ENCODE measurements around the gene EFNA1. TPM values are rescaled to one million over a fixed set of nuclear protein-coding genes. Genes with fewer than 3 reads are reported as not detected.
A peak's percentile ranks its signal among the peaks of the same experiment; 100 is the strongest.

The EFNA1 gene
- total and polyA plus RNA-seq, 2 of the 13 experiments (the other 11 are each of a cell fraction or from before 2014, with no cell fraction given), result 81.8 to 874 TPM

DNA sequence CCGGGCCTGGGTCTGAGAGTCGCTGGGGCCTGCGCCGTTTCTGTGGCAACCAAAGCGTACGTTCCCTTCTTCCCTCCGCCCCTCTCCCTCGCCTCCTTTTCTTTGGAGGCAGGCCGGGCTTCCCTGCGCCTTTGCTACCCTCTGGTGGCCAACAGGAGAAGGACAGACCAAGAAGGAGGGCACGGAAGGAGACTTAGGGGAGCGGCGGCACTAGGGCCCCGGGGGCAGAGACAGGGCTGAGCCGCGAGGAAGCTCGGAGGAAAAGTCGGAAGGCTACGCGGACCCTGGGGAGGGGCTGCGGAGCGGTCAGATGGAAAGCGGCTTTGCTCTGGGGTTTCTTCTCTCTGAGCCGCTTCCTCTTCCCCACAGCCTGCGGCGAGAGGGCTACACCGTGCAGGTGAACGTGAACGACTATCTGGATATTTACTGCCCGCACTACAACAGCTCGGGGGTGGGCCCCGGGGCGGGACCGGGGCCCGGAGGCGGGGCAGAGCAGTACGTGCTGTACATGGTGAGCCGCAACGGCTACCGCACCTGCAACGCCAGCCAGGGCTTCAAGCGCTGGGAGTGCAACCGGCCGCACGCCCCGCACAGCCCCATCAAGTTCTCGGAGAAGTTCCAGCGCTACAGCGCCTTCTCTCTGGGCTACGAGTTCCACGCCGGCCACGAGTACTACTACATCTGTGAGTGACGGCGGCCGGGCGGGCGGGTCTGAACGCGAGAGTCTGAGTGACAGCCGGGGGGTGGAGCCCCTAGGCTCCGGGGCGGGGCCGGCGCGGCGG is 42.8 kb upstream of the EFNA1 start (continued):
- TF ChIP-seq, protein P1, sequence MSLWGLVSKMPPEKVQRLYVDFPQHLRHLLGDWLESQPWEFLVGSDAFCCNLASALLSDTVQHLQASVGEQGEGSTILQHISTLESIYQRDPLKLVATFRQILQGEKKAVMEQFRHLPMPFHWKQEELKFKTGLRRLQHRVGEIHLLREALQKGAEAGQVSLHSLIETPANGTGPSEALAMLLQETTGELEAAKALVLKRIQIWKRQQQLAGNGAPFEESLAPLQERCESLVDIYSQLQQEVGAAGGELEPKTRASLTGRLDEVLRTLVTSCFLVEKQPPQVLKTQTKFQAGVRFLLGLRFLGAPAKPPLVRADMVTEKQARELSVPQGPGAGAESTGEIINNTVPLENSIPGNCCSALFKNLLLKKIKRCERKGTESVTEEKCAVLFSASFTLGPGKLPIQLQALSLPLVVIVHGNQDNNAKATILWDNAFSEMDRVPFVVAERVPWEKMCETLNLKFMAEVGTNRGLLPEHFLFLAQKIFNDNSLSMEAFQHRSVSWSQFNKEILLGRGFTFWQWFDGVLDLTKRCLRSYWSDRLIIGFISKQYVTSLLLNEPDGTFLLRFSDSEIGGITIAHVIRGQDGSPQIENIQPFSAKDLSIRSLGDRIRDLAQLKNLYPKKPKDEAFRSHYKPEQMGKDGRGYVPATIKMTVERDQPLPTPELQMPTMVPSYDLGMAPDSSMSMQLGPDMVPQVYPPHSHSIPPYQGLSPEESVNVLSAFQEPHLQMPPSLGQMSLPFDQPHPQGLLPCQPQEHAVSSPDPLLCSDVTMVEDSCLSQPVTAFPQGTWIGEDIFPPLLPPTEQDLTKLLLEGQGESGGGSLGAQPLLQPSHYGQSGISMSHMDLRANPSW (CRISPR knock-in tag; IDR thresholded peaks at IDR 0.05; ENCODE audit: borderline replicate concordance), result 0 out of 2 replicates have a peak, but pooled peaks have one; percentile 30
- TF ChIP-seq U2AF1 (optimal IDR thresholded peaks at IDR 0.05; ENCODE audit: low read depth, low read length) (peak; percentile 85), ZNF547 (CRISPR knock-in tag; IDR thresholded peaks at IDR 0.05) (peak; percentile 59; the same call in 1 of the 2 replicates), KLF13 (CRISPR knock-in tag; IDR thresholded peaks at IDR 0.05) (no peak), ZNF180 (CRISPR knock-in tag; IDR thresholded peaks at IDR 0.05; ENCODE audit: borderline replicate concordance, low read depth) (no peak), NCOA1 (CRISPR knock-in tag; IDR thresholded peaks at IDR 0.05) (peak; percentile 85; the same call in 1 of the 2 replicates), ZNF709 (CRISPR knock-in tag; IDR thresholded peaks at IDR 0.05) (no peak), ZNF382 (CRISPR knock-in tag; IDR thresholded peaks at IDR 0.05; ENCODE audit: borderline replicate concordance) (no peak), ZBTB20 (CRISPR knock-in tag; IDR thresholded peaks at IDR 0.05; ENCODE audit: borderline replicate concordance, low read depth) (peak; percentile 37; the same call in 1 of the 2 replicates)
- TF ChIP-seq, protein P2, sequence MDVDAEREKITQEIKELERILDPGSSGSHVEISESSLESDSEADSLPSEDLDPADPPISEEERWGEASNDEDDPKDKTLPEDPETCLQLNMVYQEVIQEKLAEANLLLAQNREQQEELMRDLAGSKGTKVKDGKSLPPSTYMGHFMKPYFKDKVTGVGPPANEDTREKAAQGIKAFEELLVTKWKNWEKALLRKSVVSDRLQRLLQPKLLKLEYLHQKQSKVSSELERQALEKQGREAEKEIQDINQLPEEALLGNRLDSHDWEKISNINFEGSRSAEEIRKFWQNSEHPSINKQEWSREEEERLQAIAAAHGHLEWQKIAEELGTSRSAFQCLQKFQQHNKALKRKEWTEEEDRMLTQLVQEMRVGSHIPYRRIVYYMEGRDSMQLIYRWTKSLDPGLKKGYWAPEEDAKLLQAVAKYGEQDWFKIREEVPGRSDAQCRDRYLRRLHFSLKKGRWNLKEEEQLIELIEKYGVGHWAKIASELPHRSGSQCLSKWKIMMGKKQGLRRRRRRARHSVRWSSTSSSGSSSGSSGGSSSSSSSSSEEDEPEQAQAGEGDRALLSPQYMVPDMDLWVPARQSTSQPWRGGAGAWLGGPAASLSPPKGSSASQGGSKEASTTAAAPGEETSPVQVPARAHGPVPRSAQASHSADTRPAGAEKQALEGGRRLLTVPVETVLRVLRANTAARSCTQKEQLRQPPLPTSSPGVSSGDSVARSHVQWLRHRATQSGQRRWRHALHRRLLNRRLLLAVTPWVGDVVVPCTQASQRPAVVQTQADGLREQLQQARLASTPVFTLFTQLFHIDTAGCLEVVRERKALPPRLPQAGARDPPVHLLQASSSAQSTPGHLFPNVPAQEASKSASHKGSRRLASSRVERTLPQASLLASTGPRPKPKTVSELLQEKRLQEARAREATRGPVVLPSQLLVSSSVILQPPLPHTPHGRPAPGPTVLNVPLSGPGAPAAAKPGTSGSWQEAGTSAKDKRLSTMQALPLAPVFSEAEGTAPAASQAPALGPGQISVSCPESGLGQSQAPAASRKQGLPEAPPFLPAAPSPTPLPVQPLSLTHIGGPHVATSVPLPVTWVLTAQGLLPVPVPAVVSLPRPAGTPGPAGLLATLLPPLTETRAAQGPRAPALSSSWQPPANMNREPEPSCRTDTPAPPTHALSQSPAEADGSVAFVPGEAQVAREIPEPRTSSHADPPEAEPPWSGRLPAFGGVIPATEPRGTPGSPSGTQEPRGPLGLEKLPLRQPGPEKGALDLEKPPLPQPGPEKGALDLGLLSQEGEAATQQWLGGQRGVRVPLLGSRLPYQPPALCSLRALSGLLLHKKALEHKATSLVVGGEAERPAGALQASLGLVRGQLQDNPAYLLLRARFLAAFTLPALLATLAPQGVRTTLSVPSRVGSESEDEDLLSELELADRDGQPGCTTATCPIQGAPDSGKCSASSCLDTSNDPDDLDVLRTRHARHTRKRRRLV (CRISPR knock-in tag; IDR thresholded peaks at IDR 0.05), result peak; percentile 55; the same call in 1 of the 2 replicates
- TF ChIP-seq, protein P3, sequence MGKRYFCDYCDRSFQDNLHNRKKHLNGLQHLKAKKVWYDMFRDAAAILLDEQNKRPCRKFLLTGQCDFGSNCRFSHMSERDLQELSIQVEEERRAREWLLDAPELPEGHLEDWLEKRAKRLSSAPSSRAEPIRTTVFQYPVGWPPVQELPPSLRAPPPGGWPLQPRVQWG (CRISPR knock-in tag; IDR thresholded peaks at IDR 0.05; ENCODE audit: borderline replicate concordance, low read depth), result no peak
- TF ChIP-seq, protein P4, sequence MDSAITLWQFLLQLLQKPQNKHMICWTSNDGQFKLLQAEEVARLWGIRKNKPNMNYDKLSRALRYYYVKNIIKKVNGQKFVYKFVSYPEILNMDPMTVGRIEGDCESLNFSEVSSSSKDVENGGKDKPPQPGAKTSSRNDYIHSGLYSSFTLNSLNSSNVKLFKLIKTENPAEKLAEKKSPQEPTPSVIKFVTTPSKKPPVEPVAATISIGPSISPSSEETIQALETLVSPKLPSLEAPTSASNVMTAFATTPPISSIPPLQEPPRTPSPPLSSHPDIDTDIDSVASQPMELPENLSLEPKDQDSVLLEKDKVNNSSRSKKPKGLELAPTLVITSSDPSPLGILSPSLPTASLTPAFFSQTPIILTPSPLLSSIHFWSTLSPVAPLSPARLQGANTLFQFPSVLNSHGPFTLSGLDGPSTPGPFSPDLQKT (CRISPR knock-in tag; IDR thresholded peaks at IDR 0.05; ENCODE audit: borderline replicate concordance), result no peak
- TF ChIP-seq, protein P5, sequence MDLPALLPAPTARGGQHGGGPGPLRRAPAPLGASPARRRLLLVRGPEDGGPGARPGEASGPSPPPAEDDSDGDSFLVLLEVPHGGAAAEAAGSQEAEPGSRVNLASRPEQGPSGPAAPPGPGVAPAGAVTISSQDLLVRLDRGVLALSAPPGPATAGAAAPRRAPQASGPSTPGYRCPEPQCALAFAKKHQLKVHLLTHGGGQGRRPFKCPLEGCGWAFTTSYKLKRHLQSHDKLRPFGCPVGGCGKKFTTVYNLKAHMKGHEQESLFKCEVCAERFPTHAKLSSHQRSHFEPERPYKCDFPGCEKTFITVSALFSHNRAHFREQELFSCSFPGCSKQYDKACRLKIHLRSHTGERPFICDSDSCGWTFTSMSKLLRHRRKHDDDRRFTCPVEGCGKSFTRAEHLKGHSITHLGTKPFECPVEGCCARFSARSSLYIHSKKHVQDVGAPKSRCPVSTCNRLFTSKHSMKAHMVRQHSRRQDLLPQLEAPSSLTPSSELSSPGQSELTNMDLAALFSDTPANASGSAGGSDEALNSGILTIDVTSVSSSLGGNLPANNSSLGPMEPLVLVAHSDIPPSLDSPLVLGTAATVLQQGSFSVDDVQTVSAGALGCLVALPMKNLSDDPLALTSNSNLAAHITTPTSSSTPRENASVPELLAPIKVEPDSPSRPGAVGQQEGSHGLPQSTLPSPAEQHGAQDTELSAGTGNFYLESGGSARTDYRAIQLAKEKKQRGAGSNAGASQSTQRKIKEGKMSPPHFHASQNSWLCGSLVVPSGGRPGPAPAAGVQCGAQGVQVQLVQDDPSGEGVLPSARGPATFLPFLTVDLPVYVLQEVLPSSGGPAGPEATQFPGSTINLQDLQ (CRISPR knock-in tag; IDR thresholded peaks at IDR 0.05), result no peak

Measured in HepG2 (cell line).